Activated CD4-positive, CD25-positive, alpha-beta regulatory T cell treated with anti-CD3 and anti-CD28 coated beads, Interleukin-2, amount 50 U/mL, for 72 hours (primary cell): ENCODE data around the gene CALHM1.
A peak's percentile ranks its signal among the peaks of the same experiment; 100 is the strongest.

Experiments
- DNase-seq: peaks from one replicate; pipeline ENCODE4 v3.0.0; 2021

CALHM1 gene

DNA sequence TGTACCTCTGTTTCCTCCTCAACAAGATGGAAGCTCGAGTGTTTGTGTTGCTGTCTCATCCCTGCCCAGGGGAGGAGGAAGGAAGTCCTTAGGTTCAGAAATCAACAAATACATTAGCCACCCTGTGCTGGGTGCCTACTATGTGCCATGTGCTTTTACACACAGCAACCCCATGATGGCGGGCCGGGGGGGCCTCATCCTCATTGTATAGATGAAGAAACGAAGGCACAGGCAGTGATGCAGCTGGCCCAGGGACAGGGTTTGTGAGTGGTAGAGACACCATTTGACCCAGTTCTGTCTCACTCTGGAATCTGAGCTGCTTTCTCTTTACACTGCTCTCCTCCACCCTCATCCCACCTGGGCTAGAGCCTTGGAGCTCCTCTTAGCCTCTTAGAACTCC lies 4.7 kb downstream of the CALHM1 start:
- DNase-seq = no peak

- DNase-seq = no peak
Observed at GRCh38 chr10:103452506-103453230, 6.0 kb downstream of the CALHM1 start.

DNA sequence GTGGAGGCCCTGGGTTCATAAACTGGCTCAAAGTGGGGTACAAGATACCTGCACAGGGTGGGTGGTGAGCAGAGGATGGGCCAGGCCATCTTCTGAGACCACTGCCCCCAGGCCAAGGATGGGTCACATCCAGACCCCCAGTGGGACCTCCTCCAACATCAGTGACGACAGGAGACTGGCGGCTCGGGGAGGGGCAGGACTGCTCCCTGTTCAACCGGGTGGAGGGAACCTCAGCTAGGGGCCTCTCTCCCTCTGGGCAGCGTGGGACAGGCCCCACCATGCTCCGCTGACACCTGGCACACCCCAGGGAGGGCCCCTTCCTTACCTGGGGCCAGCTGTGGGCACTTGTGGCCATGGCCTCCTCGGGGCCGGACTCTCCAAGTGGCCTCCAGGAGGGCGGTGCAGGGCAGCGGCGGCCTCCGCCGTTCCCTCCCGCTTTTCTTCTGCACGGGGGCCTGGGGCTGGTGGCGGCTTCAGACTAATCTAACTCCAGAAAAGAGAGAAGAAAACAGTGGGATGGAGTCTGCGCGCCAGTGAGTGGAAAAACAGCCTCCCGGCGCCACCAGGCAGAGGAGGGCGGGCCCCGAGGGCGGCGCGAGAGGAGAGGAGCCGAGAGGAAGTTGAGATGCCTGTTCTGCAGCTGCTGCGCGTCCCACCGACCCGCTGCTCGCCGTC lies 6.7 kb downstream of the CALHM1 start, which contains the start of gene CALHM2:
Gene CALHM2, minus strand, starts transcription at position 540 of the 675 bp plus-strand sequence. CDS start 2,429 bp downstream, outside the sequence.
- peak; percentile 59 for DNase-seq

- DNase-seq = peak; percentile 49
Observed at GRCh38 chr10:103451091-103451813, 7.4 kb downstream of the CALHM1 start.

- no peak for DNase-seq
Observed at GRCh38 chr10:103450201-103450695, 8.5 kb downstream of the CALHM1 start.

- DNase-seq = no peak
Observed at GRCh38 chr10:103449208-103450144, 9.2 kb downstream of the CALHM1 start.

DNA sequence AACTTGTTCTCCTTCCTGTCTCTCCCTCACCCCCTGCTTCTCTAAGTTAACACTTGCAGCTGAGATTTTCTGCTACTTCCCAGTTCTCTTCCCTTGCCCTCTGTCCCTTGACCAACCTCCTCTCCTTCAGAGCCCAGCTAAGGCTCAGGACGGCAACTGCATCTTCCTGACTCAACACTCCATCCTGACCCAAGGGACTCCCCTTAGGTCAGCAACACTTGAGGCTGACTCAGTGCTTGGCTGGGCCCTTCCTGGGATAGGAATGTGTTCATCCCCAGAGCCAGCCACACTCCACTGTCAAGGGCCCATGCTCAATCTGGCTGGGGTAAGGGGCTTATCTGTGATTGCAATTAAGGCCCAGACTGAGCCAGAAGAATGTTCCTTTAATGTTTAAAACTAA lies 10.0 kb downstream of the CALHM1 start:
- no peak for DNase-seq

DNA sequence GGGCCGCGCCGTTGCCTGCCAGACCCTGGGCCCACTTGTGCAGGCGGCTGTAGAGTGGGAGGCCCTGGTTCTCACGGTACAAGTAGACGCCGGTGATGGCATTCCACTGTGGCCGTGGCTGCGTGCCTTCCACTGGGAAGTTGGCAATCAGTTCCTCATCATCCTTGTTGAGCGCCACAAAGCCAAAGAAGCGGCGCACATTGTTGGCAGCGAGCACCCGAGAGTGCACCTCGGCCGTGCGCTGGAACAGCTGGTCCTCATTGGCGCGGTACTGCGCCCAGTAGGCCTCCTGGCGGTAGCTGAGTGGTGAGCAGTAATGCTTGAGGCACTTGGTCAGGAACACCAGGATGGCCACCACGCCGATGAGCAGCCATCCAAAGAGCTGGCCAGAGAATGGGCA lies 11.5 kb downstream of the CALHM1 start:
- DNase-seq = no peak

DNA sequence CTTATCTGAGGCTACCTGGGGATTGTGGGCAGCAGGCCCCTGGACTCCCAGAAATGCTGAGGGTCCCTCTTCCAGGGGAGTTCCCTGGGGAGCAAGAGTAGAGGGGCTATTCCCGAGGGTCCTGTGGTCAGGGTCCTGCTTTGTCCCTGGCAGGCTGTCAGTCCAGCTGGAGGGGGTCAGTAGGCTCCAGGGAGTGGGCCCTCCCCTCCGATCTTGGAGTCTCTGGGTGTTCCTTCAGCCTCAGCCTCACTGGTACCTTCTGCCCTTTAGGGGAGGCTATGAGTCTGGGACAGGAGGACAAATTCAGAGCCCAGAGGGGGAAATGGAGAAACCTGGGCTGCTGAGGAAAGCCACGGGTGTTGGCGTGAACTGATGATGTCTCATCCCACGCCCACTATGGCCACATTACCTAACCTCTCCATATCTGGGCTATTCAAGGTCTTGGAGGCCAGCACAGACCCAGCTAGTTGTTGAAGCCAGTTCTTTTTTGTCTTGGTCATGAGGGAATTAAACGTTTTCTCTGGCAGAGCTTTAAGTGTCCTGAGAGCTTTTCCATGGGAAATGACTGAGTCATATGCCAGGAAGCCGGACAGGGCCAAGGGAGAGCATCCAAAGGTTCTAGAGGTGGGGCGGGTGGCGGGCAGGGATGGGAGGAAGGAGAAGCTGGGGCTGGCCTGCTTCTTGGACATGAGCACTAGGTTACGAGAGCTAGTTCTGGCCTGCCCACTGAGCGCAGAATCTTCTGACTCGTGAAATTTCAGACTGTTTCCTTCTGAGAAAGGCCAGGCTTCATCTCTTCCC lies 12.7 kb downstream of the CALHM1 start:
- DNase-seq = no peak

GRCh38 chr10:103445366-103445765 lies 13.3 kb downstream of the CALHM1 start:
- DNase-seq = no peak

GRCh38 chr10:103444478-103444877 lies 14.2 kb downstream of the CALHM1 start:
- no peak for DNase-seq

DNA sequence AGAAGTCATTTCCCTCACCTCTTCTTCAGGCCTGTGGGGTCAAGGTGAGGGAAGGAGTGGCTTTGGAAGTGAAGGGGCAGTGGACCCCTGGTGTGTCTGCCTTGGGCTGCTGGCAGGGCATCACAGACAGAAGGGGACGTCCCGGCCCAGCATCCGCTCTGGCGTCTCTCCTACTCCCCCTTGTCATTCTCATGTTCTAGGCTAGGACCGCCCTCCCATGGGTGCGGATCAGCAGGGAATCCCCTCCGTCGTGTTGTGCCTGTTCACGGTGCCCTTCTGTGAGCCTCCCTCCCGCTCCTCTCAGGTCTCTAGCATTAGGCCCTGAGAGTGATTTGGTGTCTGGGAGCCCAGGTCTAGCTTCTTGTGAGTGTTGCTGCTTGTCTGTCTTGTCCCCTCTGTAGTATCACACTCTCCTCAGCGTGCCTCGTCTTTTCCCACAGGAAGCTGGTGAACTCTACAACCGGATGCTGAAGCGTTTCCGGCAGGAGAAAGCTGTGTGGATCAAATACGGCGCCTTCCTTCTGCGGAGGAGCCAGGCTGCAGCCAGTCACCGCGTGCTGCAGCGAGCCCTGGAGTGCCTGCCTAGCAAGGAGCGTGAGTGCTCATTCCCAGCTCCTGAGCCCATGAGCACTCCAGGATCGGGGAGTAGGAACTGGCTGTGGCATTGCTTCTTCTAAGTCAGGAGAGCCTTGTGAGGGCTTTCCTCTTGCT lies 15.1 kb downstream of the CALHM1 start:
- no peak for DNase-seq

- no peak for DNase-seq
Observed at GRCh38 chr10:103442031-103442461, 16.7 kb downstream of the CALHM1 start.

GRCh38 chr10:103441611-103442010 lies 17.1 kb downstream of the CALHM1 start:
- DNase-seq = no peak

DNA sequence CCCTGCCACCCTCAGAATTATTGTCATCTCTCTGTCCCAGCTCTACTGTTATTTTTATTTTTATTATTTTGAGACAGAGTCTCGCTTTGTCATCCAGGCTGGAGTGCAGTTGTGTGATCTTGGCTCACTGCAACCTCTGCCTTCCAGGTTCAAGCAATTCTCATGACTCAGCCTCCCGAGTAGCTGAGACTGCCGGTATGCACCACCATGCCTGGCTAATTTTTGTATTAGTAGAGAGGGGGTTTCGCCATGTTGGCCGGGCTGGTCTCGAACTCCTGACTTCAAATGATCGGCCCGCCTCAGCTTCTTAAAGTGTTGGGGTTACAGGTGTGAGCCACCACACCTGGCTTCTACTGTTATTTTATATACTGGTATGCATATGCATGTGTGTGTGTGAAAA lies 17.5 kb downstream of the CALHM1 start:
- DNase-seq = no peak

GRCh38 chr10:103440416-103440815 lies 18.3 kb downstream of the CALHM1 start:
- no peak for DNase-seq

DNA sequence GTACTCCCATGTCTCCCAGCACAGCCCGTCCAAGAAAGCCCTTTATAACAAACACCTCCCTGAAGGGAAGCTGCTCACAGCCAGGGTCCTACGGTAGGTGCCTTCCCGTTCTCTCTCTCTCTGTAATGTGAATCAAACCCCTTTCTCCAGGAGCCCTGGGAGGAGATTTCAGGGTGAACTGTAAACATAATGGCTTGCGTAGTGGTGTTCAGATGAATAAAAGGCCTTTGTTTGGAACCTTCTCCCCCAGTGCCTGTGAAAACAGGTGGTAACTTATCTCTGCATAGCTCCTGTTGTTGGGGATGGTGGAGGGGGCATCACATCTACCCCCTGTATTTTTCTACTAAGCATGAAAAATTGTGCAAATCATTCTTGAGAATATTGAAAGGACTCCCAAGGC lies 18.9 kb downstream of the CALHM1 start:
- no peak for DNase-seq

GRCh38 chr10:103433858-103434257 lies 24.8 kb downstream of the CALHM1 start:
- DNase-seq = no peak

GRCh38 chr10:103431902-103432301 lies 26.8 kb downstream of the CALHM1 start:
- DNase-seq = no peak

DNA sequence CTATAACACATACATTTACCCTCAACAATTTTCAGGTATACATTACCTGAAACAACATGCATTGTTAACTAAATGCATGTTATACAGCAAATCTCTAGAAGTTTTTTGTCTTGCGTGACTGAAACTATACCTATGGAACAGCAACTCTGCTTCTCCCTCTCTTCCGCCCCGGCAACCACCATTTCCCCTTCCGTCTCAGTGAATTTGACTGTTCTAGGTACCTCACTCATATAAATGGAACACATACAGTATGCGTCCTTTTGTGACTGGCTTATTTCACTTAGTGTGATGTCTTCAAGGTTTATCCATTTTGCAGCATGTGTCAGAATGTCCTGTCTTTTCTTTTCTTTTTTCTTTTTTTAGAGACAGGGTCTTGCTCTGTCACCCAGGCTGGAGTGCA lies 29.1 kb downstream of the CALHM1 start:
- DNase-seq = no peak
